Testis (tissue), 2 donors: ENCODE data around the gene VEZF1.

Experiments
- CTCF ChIP-seq, 3 experiments: fragments of 450-650 bp in 2 of 3; fragments of 200-600 bp in 1 of 3; sonication (generic) in 1 of 3; IDR thresholded peaks; one replicate each; pipeline ENCODE4 v1.5.1; 2016 to 2019; ENCODE audit warnings: antibody characterized with exemption in 3 of 3, mild to moderate bottlenecking in 2 of 3, moderate library complexity in 1 of 3
- POLR2A ChIP-seq: fragments of 450-650 bp; IDR thresholded peaks from one replicate; pipeline ENCODE4 v1.6.1; 2017; ENCODE audit warnings: antibody characterized with exemption, mild to moderate bottlenecking, moderate library complexity

GRCh38 chr17:57946798-57947358 is 41.2 kb downstream of the VEZF1 start:
- no peak for TF ChIP-seq CTCF (IDR thresholded peaks at IDR 0.05)
- TF ChIP-seq POLR2A: no peak
